Heart left ventricle (tissue), 13 donors: Measurements from ENCODE around the gene ADIPOQ.

Source experiments
- CTCF ChIP-seq, 12 donors: fragments of 200-600 bp; sonication (generic) in 4 of 12; IDR thresholded peaks; one replicate each; pipeline versions ENCODE4 v1.5.0 to v1.8.0; 2018 to 2022; ENCODE audit warnings: antibody characterized with exemption in 12 of 12, mild to moderate bottlenecking in 5 of 12
- POLR2A ChIP-seq, 2 donors: fragments of 450-650 bp; IDR thresholded peaks; one replicate each; pipeline ENCODE4 v1.6.1; 2017; ENCODE audit warnings: antibody characterized with exemption in 2 of 2, mild to moderate bottlenecking in 2 of 2, moderate library complexity in 2 of 2
- donor health status: ischemic (EF 13 %, LVEDD 7.1; RV severe dilation, severe dysfunction).
- donor health status: DM: no; HTN: yes; CAD: no.
- donor health status: DM: no; HTN: no; CAD: no.
- donor health status: ischemic (EF 25% LVEDD 6.9; RV normal size, moderate dysfunction).
- donor health status: ischemic (EF 25% LVEDD 5.7; RV mildly dilated, moderate dysfunction).
- donor health status: ischemic (EF 35%, LVEDD 5.7; RV mildly dilated, moderate dysfunction).
- donor health status: nonischemic (EF 11% LVEDD 7.7; RV severe dilation, severe dysfunction).
- donor health status: DM: yes; HTN: yes; CAD: no.
- donor health status: PGD.
- donor health status: ischemic (EF 29% LVEDD 5.4; RV normal size, mild dysfunction).
- donor health status: nonischemic (EF 23%, LVEDD 6.1; RV moderate dilation, normal function).

- TF ChIP-seq CTCF (IDR thresholded peaks at IDR 0.05), result no peak
- TF ChIP-seq POLR2A (IDR thresholded peaks at IDR 0.05), result peak; percentile 8 to 71
These were observed 15.3 kb upstream of the ADIPOQ start for GRCh38 chr3:186826976-186827857.
